WTC11 (cell line): Measurements from ENCODE around the gene NFIA.

Source experiments
- ATF1 ChIP-seq: sonication (generic); formaldehyde crosslinking; IDR thresholded peaks from 2 replicates; pipeline ENCODE4 v1.8.1; 2023; ENCODE audit warnings: mild to moderate bottlenecking, moderate library complexity, missing genetic modification reagents
- CREB1 ChIP-seq: sonication (generic); formaldehyde crosslinking; IDR thresholded peaks from 2 replicates; pipeline ENCODE4 v1.8.0; 2023; ENCODE audit warnings: mild to moderate bottlenecking, missing genetic modification reagents
- MAX ChIP-seq: sonication (generic); formaldehyde crosslinking; IDR thresholded peaks from 2 replicates; pipeline ENCODE4 v1.8.0; 2022; ENCODE audit warnings: mild to moderate bottlenecking, missing genetic modification reagents
- NFATC4 ChIP-seq: fragments of 250-450 bp; sonication (Bioruptor Pico); IDR thresholded peaks from 2 replicates; pipeline ENCODE4 v1.9.0; 2021; ENCODE audit warnings: mild to moderate bottlenecking
- OVOL2 ChIP-seq: fragments of 250-450 bp; sonication (Bioruptor Pico); IDR thresholded peaks from 2 replicates; pipeline ENCODE4 v1.9.0; 2021; ENCODE audit warnings: mild to moderate bottlenecking, borderline replicate concordance
- TCF7 ChIP-seq: sonication (generic); formaldehyde crosslinking; IDR thresholded peaks from 2 replicates; pipeline ENCODE4 v1.8.0; 2022; ENCODE audit warnings: mild to moderate bottlenecking, low read depth, missing genetic modification reagents, moderate library complexity
- ZBTB21 ChIP-seq: sonication (generic); formaldehyde crosslinking; IDR thresholded peaks from 2 replicates; pipeline ENCODE4 v1.8.1; 2023; ENCODE audit warnings: mild to moderate bottlenecking, missing genetic modification reagents, borderline replicate concordance
- ZNF121 ChIP-seq: sonication (generic); formaldehyde crosslinking; IDR thresholded peaks from 2 replicates; pipeline ENCODE4 v1.8.0; 2023; ENCODE audit warnings: missing genetic modification reagents
- TF ChIP-seq, protein P1 (sequence below): fragments of 200-600 bp; IDR thresholded peaks from 2 replicates; pipeline ENCODE4 v1.8.0; 2022; ENCODE audit warnings: antibody characterized with exemption
- TF ChIP-seq, protein P2 (sequence below): sonication (generic); formaldehyde crosslinking; IDR thresholded peaks from 2 replicates; pipeline ENCODE4 v1.8.1; 2022; ENCODE audit warnings: low read depth, missing genetic modification reagents, borderline replicate concordance

GRCh38 chr1:61444288-61444687 is 361.9 kb downstream of the NFIA start:
- TF ChIP-seq ATF1 (CRISPR knock-in tag): no peak
- TF ChIP-seq, protein P1, sequence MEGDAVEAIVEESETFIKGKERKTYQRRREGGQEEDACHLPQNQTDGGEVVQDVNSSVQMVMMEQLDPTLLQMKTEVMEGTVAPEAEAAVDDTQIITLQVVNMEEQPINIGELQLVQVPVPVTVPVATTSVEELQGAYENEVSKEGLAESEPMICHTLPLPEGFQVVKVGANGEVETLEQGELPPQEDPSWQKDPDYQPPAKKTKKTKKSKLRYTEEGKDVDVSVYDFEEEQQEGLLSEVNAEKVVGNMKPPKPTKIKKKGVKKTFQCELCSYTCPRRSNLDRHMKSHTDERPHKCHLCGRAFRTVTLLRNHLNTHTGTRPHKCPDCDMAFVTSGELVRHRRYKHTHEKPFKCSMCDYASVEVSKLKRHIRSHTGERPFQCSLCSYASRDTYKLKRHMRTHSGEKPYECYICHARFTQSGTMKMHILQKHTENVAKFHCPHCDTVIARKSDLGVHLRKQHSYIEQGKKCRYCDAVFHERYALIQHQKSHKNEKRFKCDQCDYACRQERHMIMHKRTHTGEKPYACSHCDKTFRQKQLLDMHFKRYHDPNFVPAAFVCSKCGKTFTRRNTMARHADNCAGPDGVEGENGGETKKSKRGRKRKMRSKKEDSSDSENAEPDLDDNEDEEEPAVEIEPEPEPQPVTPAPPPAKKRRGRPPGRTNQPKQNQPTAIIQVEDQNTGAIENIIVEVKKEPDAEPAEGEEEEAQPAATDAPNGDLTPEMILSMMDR: no peak
- no peak for TF ChIP-seq TCF7
- TF ChIP-seq OVOL2: no peak
- no peak for TF ChIP-seq NFATC4 (CRISPR knock-in tag)
- TF ChIP-seq ZBTB21 (CRISPR knock-in tag): no peak
- TF ChIP-seq, protein P2, sequence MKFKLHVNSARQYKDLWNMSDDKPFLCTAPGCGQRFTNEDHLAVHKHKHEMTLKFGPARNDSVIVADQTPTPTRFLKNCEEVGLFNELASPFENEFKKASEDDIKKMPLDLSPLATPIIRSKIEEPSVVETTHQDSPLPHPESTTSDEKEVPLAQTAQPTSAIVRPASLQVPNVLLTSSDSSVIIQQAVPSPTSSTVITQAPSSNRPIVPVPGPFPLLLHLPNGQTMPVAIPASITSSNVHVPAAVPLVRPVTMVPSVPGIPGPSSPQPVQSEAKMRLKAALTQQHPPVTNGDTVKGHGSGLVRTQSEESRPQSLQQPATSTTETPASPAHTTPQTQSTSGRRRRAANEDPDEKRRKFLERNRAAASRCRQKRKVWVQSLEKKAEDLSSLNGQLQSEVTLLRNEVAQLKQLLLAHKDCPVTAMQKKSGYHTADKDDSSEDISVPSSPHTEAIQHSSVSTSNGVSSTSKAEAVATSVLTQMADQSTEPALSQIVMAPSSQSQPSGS: no peak
- no peak for TF ChIP-seq MAX
- no peak for TF ChIP-seq CREB1
- no peak for TF ChIP-seq ZNF121 (CRISPR knock-in tag)
